ENCODE data around the gene ERBIN. TPM values are rescaled to one million over a fixed set of nuclear protein-coding genes. Genes with fewer than 3 reads are reported as not detected.

Gene ERBIN
- total and polyA plus RNA-seq, 2 of the 4 experiments (the other 2 are of a cell fraction), result 25.8 to 70.1 TPM

DNA sequence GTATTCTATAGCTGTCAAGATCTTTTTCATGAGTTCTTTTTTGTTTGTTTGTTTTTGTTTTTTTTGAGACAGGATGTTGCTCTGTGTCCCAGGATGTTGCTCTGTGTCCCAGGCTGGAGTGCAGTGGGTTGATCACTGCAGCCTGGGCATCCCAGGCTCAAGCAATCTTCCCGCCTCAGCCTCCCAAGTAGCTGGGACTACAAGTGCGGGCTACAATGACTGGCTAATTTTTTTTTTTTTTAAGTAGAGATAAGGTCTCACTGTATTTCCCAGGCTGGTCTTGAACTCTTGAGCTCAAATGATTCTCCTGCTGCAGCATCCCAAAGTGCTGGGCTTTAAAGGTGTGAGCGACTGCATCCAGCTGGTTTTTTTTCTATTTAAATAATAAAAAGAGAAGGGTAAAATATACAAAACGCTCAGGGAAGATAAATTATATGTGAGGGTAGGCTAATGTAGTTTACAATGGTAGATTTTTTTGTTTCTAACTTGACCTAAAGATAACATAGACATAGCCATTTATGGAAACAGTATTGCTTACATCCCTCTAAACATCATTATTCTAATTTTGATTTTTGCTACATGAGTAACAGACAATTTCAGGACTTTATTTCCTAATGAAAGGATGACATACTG, 21.9 kb downstream of the ERBIN start:
- H3K4me2 ChIP-seq (ENCODE audit: low read depth, low read length), result 0 out of 2 replicates have a peak overlapping the region, but pooled peaks have one; percentile 3
- H3K9me3 ChIP-seq (ENCODE audit: control insufficient read depth, insufficient read depth, low read length), result no peaks in the 10 kb centered on the region
- peak; percentile 79 for ATAC-seq (ENCODE audit: low read depth)
- ChIA-PET POLR2A (ENCODE audit: unreplicated experiment) (no interaction called here), CTCF (interaction anchor here (0.6 kb wide), 1 partner anchor 86 kb away, joined by 3 read pairs; no protein-coding TSS in a partner anchor)
- H4K20me1 ChIP-seq (ENCODE audit: insufficient read depth, low read length), result peaks cover 89% of the 10 kb centered on the region
- no peak overlapping the region for H3K4me3 ChIP-seq (ENCODE audit: insufficient read depth, low read depth, low read length)
- 0 out of 2 replicates have a peak overlapping the region, but pooled peaks have one; percentile 34 for H2BK120ac ChIP-seq (ENCODE audit: low read depth, low read length)
- no peak for TF ChIP-seq CHD1 (IDR thresholded peaks at IDR 0.05; ENCODE audit: low read depth, low read length)
- TF ChIP-seq ELK1 (IDR thresholded peaks at IDR 0.05; ENCODE audit: borderline replicate concordance, low read depth, low read length), result no peak
- TF ChIP-seq SMC3 (IDR thresholded peaks at IDR 0.05; ENCODE audit: low read depth, low read length), result no peak
- TF ChIP-seq RFX5 (IDR thresholded peaks at IDR 0.05; ENCODE audit: low read depth, low read length), result no peak
- no peak for TF ChIP-seq CEBPB (IDR thresholded peaks at IDR 0.05; ENCODE audit: low read depth, low read length)
- TF ChIP-seq, protein P1, sequence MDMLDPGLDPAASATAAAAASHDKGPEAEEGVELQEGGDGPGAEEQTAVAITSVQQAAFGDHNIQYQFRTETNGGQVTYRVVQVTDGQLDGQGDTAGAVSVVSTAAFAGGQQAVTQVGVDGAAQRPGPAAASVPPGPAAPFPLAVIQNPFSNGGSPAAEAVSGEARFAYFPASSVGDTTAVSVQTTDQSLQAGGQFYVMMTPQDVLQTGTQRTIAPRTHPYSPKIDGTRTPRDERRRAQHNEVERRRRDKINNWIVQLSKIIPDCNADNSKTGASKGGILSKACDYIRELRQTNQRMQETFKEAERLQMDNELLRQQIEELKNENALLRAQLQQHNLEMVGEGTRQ (IDR thresholded peaks at IDR 0.05; ENCODE audit: low read depth, low read length), result no peak
- TF ChIP-seq POLR2A (IDR thresholded peaks at IDR 0.05; ENCODE audit: low read depth, low read length), result no peak
- TF ChIP-seq NFE2L2 (IDR thresholded peaks at IDR 0.05; ENCODE audit: low read depth, low read length), result no peak
- no peak for TF ChIP-seq MAFK (IDR thresholded peaks at IDR 0.05; ENCODE audit: low read depth, low read length)
- no peak for TF ChIP-seq FOS (IDR thresholded peaks at IDR 0.05; ENCODE audit: low read depth, low read length)
- no peak for TF ChIP-seq CTCF (conservative IDR thresholded peaks at IDR 0.05; ENCODE audit: low read depth, low read length)
- TF ChIP-seq BHLHE40 (IDR thresholded peaks at IDR 0.05; ENCODE audit: low read depth, low read length), result no peak
- no peak for TF ChIP-seq MAZ (IDR thresholded peaks at IDR 0.05; ENCODE audit: borderline replicate concordance, low read depth, low read length)
- TF ChIP-seq RCOR1 (IDR thresholded peaks at IDR 0.05; ENCODE audit: insufficient replicate concordance, low read length), result no peak
- no peak overlapping the region for H4K5ac ChIP-seq (ENCODE audit: low read depth, low read length)
- peak overlapping the region; percentile 82 for H3K4ac ChIP-seq (ENCODE audit: low read depth, low read length)
- intact Hi-C loops (cut with micrococcal nuclease), result loop anchor here (1.0 kb wide), 1 partner anchor 226 kb away; the partner anchor contains the start of genes NLN and SGTB
- H3K56ac ChIP-seq (ENCODE audit: extremely low read depth, insufficient read depth, low read length), result no peak overlapping the region; the same call in 1 of the 2 replicates
- peak overlapping the region; percentile 33; the same call in 1 of the 2 replicates for H4K91ac ChIP-seq (ENCODE audit: insufficient read depth, low read depth, low read length)
- BruUV-seq (replicated peaks), result no TSS peak
- H2AFZ ChIP-seq (replicated peaks; ENCODE audit: low read length, poor library complexity), result no peak overlapping the region
- in situ Hi-C loops (cut with MboI; ENCODE audit: low sequenced_read_pairs), result no loop called here
- peaks cover 5 to 69% of the 10 kb centered on the region in 2 experiments; a peak in 2 of 4 replicates for H3K79me1 ChIP-seq (ENCODE audit: low read depth in 1 of 2, low read length in 2 of 2)
- H2BK20ac ChIP-seq (ENCODE audit: low read depth, low read length), result no peak overlapping the region; the same call in 1 of the 2 replicates
- H3K27ac ChIP-seq (ENCODE audit: insufficient read depth, low read length), result peak overlapping the region; percentile 72
- H2BK5ac ChIP-seq (ENCODE audit: low read depth, low read length, poor library complexity, severe bottlenecking), result peak overlapping the region; percentile 54
- peak overlapping the region; percentile 19; the same call in 1 of the 2 replicates for H3K18ac ChIP-seq (ENCODE audit: low read depth, low read length)
- H3K9ac ChIP-seq (ENCODE audit: low read depth, low read length), result no peak overlapping the region
- peaks cover 16% of the 10 kb centered on the region for H3K4me1 ChIP-seq (ENCODE audit: control insufficient read depth, insufficient read depth, low read length)
- H3K14ac ChIP-seq (replicated peaks; ENCODE audit: low read depth, low read length), result peak overlapping the region; percentile 90; the same call in 1 of the 2 replicates
- H2AK5ac ChIP-seq (ENCODE audit: low read depth, low read length), result peak overlapping the region; percentile 50; the same call in 1 of the 2 replicates
- no peak overlapping the region for H2AK9ac ChIP-seq (replicated peaks; ENCODE audit: low read depth, low read length, poor library complexity)
- no peaks in the 10 kb centered on the region for H3K27me3 ChIP-seq (ENCODE audit: control insufficient read depth, insufficient read depth, low read length)
- H2BK15ac ChIP-seq (ENCODE audit: low read depth, low read length), result no peak overlapping the region
- peaks cover 20% of the 10 kb centered on the region for H3K9me1 ChIP-seq (ENCODE audit: insufficient read depth, low read length)
- peak; percentile 70 for DNase-seq
- dilution Hi-C loops (cut with HindIII; ENCODE audit: low sequenced_read_pairs, unreplicated experiment), result no loop called here
- WGBS, 2 experiments (ENCODE audit: extremely low coverage in 2 of 2, insufficient read length in 1 of 2), result no CpG with 5 or more reads among the region's 4 CpGs
- 0 out of 2 replicates have a peak overlapping the region, but pooled peaks have one; percentile 71 for H3K23ac ChIP-seq (ENCODE audit: low read depth, low read length)
- H4K8ac ChIP-seq (ENCODE audit: low read depth in 2 of 2, low read length in 2 of 2), result peak overlapping the region in 1 of 2 experiments; percentile 74; a peak in 1 of 4 replicates
- peaks cover 3% of the 10 kb centered on the region for H3K36me3 ChIP-seq (ENCODE audit: control insufficient read depth, insufficient read depth, low read length)
